ENCODE measurements around the gene THADA.

The THADA gene

DNA sequence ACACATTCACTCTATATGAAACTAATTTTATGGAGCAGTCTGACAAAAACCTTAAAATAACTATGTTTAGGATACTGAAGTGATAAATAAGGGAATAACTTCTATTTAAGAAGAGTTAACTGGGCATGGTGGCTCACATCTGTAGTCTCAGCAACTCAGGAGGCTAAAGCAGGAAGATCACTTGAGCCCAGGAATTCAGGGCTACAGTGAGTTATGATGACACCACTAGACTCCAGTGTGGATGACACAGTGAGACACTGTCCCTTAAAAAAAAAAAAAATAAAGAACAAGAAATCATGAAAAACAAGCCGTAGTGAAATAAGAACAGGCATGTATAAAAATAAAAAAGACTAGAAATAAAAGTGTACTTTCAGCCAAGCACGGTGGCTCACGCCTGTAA is 82.0 kb downstream of the THADA start:
- no peaks in the 10 kb centered on the region for H3K27me3 ChIP-seq (ENCODE audit: control insufficient read depth, insufficient read depth, low read length, poor library complexity, severe bottlenecking)
- H3K9me3 ChIP-seq (ENCODE audit: control insufficient read depth, low read length), result no peaks in the 10 kb centered on the region
- no peaks in the 10 kb centered on the region for H3K4me1 ChIP-seq (ENCODE audit: control insufficient read depth, insufficient read depth, low read length)
- 90 to 97% methylated on average over 3 of the region's 3 CpGs for WGBS, 2 experiments
- H3K4me3 ChIP-seq (ENCODE audit: insufficient read depth, low read depth, low read length), result no peak overlapping the region
- H3K27ac ChIP-seq (ENCODE audit: insufficient read depth, low read depth, low read length, poor library complexity, severe bottlenecking), result no peak overlapping the region
- H3K36me3 ChIP-seq (ENCODE audit: control insufficient read depth, insufficient read depth, low read length), result no peaks in the 10 kb centered on the region

DNA sequence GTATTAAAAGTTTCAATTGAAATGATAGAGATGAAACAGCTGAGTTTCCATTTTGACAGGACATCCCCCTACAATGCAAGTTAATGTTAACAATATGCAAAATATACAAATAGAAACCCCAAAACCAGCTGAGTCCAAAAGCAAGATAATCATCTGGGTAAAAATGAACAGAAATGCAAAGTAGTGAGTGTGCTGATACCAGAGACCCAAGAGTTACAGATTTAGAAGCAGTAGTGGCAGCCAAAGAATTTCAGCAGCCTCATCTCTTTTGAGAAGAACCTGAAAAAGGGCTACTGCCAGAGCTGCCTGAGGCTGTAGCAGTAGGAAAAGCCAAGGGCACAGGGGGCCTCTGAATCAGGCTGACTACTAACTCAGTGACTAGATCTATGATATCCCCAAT is 82.6 kb downstream of the THADA start:
- Histone ChIP-seq H3K27ac (ENCODE audit: insufficient read depth, low read depth, low read length, poor library complexity, severe bottlenecking) (no peak overlapping the region), H3K4me1 (ENCODE audit: control insufficient read depth, insufficient read depth, low read length) (no peaks in the 10 kb centered on the region), H3K4me3 (ENCODE audit: insufficient read depth, low read depth, low read length) (no peak overlapping the region), H3K9me3 (ENCODE audit: control insufficient read depth, low read length) (no peaks in the 10 kb centered on the region), H3K27me3 (ENCODE audit: control insufficient read depth, insufficient read depth, low read length, poor library complexity, severe bottlenecking) (no peaks in the 10 kb centered on the region), H3K36me3 (ENCODE audit: control insufficient read depth, insufficient read depth, low read length) (no peaks in the 10 kb centered on the region)

DNA sequence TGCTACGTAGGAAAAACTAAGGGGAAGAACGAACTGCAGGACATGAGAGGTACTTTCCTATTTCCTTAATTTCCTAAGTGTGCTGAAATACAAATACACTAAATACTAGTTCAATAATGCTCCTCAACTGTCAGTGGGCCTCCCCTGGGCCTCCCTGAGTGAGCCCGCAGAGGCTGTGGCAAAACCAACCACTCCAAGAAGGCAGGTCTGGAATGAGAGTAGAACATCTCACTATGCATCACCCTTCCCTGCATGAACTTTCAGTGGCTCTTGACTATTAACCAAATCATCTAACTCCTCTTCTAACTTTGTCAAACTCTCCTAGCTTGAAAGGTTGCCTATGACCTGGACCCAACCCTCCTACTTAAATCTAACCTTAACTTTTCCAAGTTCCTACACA is 84.6 kb downstream of the THADA start:
- Histone ChIP-seq H3K27me3 (ENCODE audit: control insufficient read depth, insufficient read depth, low read length, poor library complexity, severe bottlenecking) (no peaks in the 10 kb centered on the region), H3K9me3 (ENCODE audit: control insufficient read depth, low read length) (no peaks in the 10 kb centered on the region), H3K27ac (ENCODE audit: insufficient read depth, low read depth, low read length, poor library complexity, severe bottlenecking) (no peak overlapping the region), H3K4me3 (ENCODE audit: insufficient read depth, low read depth, low read length) (no peak overlapping the region), H3K36me3 (ENCODE audit: control insufficient read depth, insufficient read depth, low read length) (no peaks in the 10 kb centered on the region), H3K4me1 (ENCODE audit: control insufficient read depth, insufficient read depth, low read length) (no peaks in the 10 kb centered on the region)
- 96% methylated on average over 1 to 3 of the region's 3 CpGs for WGBS, 2 experiments

DNA sequence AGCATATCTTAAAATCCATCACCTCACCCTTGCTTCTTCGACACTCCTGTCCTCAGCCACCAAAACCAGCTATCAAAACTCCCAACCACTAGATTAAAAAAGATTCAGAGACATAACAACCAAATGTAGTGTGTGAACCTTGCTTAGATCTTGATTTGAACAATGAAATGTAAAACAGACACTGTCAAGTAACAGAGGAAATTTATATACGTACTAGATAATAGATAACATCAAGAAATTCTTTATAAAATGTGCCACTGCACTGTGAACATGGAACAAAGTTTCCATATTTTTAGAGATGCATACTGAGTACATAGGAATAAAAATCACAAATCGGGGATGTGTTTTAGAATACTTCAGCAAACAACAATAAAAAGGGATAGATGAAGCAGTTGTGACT is 86.0 kb downstream of the THADA start:
- H3K4me1 ChIP-seq (ENCODE audit: control insufficient read depth, insufficient read depth, low read length), result no peaks in the 10 kb centered on the region
- no peaks in the 10 kb centered on the region for H3K9me3 ChIP-seq (ENCODE audit: control insufficient read depth, low read length)
- no peak overlapping the region for H3K4me3 ChIP-seq (ENCODE audit: insufficient read depth, low read depth, low read length)
- no peak overlapping the region for H3K27ac ChIP-seq (ENCODE audit: insufficient read depth, low read depth, low read length, poor library complexity, severe bottlenecking)
- WGBS, 2 experiments, result 94 to 97% methylated on average over 2 of the region's 3 CpGs
- H3K27me3 ChIP-seq (ENCODE audit: control insufficient read depth, insufficient read depth, low read length, poor library complexity, severe bottlenecking), result no peaks in the 10 kb centered on the region
- no peaks in the 10 kb centered on the region for H3K36me3 ChIP-seq (ENCODE audit: control insufficient read depth, insufficient read depth, low read length)

DNA sequence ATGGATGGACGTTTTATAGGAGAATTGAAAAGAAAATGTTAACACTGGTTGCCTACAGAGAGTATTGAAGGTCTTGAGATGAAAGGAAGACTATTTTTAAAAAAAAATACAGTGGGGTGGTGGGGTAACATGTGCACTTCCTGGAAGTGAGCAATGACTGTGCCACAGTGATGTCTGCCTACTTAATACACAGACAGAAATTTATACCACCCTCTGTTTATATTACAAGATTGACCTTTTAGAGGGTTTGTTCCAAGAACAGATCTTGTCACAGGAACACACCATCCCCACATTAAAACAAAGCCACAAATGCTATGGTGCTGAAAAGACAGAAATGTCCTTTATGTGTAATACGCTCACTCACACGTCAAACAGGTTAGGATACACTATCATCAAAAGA is 87.6 kb downstream of the THADA start:
- H3K27me3 ChIP-seq (ENCODE audit: control insufficient read depth, insufficient read depth, low read length, poor library complexity, severe bottlenecking), result no peaks in the 10 kb centered on the region

DNA sequence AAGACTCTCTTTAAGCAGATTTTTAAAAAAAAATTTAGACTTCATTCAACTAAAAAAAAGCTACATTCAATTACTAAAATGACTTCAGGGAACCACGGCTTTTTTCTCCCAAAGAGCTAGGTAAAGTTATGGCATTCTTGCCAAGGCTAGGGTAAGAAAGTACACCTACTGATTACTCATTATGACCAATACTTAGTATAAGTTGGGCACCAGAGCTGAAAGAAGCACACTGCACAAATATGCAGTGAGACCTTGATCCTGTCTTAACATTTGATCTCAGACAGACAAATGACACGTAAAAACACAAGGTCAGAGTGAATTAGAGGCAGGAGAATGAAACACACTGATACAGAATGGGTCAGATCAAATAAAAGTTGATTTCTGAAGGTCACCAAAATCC is 88.7 kb downstream of the THADA start:
- WGBS, 2 experiments, result 84 to 96% methylated on average over 2 of the region's 2 CpGs

More for the DNA sequence above, 87.6 kb downstream of the THADA start:
- Histone ChIP-seq H3K36me3 (ENCODE audit: control insufficient read depth, insufficient read depth, low read length) (no peaks in the 10 kb centered on the region), H3K4me1 (ENCODE audit: control insufficient read depth, insufficient read depth, low read length) (no peaks in the 10 kb centered on the region), H3K4me3 (ENCODE audit: insufficient read depth, low read depth, low read length) (no peak overlapping the region), H3K9me3 (ENCODE audit: control insufficient read depth, low read length) (no peaks in the 10 kb centered on the region), H3K27ac (ENCODE audit: insufficient read depth, low read depth, low read length, poor library complexity, severe bottlenecking) (no peak overlapping the region)
- WGBS, 2 experiments, result 90 to 94% methylated on average over 3 of the region's 3 CpGs

DNA sequence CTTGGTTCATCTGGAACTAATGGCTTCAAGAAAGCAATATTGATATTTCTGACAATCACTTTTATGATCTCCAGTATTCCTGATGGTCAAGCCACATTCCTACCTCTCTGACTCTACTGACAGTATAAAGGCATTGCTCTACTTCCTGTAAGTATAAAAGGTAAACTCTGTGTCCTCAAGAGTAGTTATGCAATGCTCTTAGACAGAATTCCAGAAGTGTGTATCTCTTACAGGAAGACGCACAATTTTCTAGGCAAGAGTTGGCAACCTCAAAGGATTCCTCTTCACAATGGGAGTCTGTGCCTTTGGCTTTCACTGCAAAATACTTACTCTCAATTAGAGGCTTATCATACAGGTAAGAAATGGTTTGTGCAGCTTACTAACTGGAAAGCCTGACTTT is 100.1 kb downstream of the THADA start:
- Histone ChIP-seq H3K9me3 (ENCODE audit: control insufficient read depth, low read length) (no peaks in the 10 kb centered on the region), H3K4me1 (ENCODE audit: control insufficient read depth, insufficient read depth, low read length) (no peaks in the 10 kb centered on the region), H3K27me3 (ENCODE audit: control insufficient read depth, insufficient read depth, low read length, poor library complexity, severe bottlenecking) (no peaks in the 10 kb centered on the region), H3K27ac (ENCODE audit: insufficient read depth, low read depth, low read length, poor library complexity, severe bottlenecking) (no peak overlapping the region), H3K4me3 (ENCODE audit: insufficient read depth, low read depth, low read length) (no peak overlapping the region), H3K36me3 (ENCODE audit: control insufficient read depth, insufficient read depth, low read length) (no peaks in the 10 kb centered on the region)
- 100% methylated on average over 1 of the region's 1 CpG for WGBS, 2 experiments

More for the DNA sequence above, 88.7 kb downstream of the THADA start:
- no peak overlapping the region for H3K27ac ChIP-seq (ENCODE audit: insufficient read depth, low read depth, low read length, poor library complexity, severe bottlenecking)
- no peaks in the 10 kb centered on the region for H3K27me3 ChIP-seq (ENCODE audit: control insufficient read depth, insufficient read depth, low read length, poor library complexity, severe bottlenecking)
- no peaks in the 10 kb centered on the region for H3K9me3 ChIP-seq (ENCODE audit: control insufficient read depth, low read length)
- no peaks in the 10 kb centered on the region for H3K36me3 ChIP-seq (ENCODE audit: control insufficient read depth, insufficient read depth, low read length)
- no peak overlapping the region for H3K4me3 ChIP-seq (ENCODE audit: insufficient read depth, low read depth, low read length)
- H3K4me1 ChIP-seq (ENCODE audit: control insufficient read depth, insufficient read depth, low read length), result no peaks in the 10 kb centered on the region

DNA sequence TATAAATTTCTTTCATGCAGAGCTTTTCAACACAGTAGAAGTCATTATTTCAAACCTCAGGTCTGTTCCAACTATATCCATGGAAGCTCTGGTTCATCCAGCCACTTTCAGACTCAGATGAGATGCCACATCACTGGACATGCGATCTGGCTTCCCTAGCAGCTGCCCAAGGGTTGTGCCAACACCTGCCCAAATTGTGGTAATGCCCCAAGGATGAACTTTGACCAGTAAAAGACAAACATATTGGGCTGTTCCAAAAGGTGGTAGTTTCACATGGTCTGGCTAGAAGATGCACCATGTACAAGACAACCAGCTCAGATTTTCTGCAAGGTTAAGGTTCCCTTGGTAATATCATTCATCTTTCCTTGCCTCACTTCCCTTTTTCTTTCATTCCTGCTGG is 101.9 kb downstream of the THADA start:
- no peaks in the 10 kb centered on the region for H3K9me3 ChIP-seq (ENCODE audit: control insufficient read depth, low read length)
- H3K4me3 ChIP-seq (ENCODE audit: insufficient read depth, low read depth, low read length), result no peak overlapping the region
- 93 to 100% methylated on average over 1 of the region's 1 CpG for WGBS, 2 experiments

DNA sequence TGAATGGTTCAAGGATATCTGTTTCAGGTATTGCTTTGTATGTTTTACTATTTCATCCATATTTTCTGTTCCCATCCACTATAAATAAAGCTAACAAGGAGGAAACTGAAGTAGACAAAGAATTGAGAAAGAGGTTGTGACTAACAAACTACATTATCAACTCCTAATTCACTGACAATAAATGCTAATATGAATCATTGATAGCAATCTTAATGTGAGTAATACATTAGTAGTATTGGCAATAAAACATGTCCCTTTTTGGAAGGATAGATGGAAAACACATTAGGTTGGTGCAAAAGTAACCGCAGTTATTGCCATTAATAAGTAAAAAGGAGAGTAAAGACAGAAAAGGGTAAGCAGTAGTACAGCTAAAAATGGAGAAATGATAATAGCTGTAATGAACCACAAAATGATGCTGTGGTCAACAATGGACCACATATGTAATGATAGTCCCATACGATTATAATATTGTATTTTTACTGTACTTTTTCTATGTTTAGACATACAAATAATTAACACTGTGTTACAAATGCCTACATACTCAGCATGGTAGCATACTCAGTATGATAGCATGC is 104.7 kb downstream of the THADA start:
- no peaks in the 10 kb centered on the region for H3K36me3 ChIP-seq (ENCODE audit: control insufficient read depth, insufficient read depth, low read length)
- no peak overlapping the region for H3K4me3 ChIP-seq (ENCODE audit: insufficient read depth, low read depth, low read length)
- no peaks in the 10 kb centered on the region for H3K27me3 ChIP-seq (ENCODE audit: control insufficient read depth, insufficient read depth, low read length, poor library complexity, severe bottlenecking)
- H3K9me3 ChIP-seq (ENCODE audit: control insufficient read depth, low read length), result no peaks in the 10 kb centered on the region
- H3K27ac ChIP-seq (ENCODE audit: insufficient read depth, low read depth, low read length, poor library complexity, severe bottlenecking), result no peak overlapping the region
- H3K4me1 ChIP-seq (ENCODE audit: control insufficient read depth, insufficient read depth, low read length), result no peaks in the 10 kb centered on the region
- WGBS, 2 experiments, result 91 to 97% methylated on average over 1 of the region's 2 CpGs

More for the DNA sequence above, 101.9 kb downstream of the THADA start:
- H3K27ac ChIP-seq (ENCODE audit: insufficient read depth, low read depth, low read length, poor library complexity, severe bottlenecking), result no peak overlapping the region
- no peaks in the 10 kb centered on the region for H3K27me3 ChIP-seq (ENCODE audit: control insufficient read depth, insufficient read depth, low read length, poor library complexity, severe bottlenecking)
- H3K36me3 ChIP-seq (ENCODE audit: control insufficient read depth, insufficient read depth, low read length), result no peaks in the 10 kb centered on the region
- no peaks in the 10 kb centered on the region for H3K4me1 ChIP-seq (ENCODE audit: control insufficient read depth, insufficient read depth, low read length)

DNA sequence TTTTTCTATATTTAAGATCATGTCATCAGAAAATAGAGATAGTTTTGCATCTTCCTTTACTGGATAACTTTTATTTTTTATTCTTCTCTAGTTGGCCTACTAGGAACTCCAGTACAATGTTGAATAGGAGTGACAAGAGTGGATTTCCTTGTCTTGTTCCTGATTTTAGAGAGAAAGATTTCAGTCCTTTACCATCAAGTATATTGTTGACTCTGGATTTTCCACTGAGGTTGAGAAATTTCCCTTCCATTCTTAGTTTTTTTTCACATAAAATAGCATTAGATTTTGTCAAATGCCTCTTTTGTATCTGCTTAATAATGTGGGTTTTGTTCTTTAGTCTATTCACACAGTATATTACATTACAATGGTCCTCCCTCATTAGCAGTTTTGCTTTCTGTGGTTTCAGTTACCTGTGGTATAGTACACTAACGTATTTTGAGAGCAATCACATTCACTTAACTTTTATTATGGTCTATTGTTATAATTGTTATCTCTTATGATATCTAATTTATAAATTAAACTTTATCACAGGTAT is 105.5 kb downstream of the THADA start:
- Histone ChIP-seq H3K27ac (ENCODE audit: insufficient read depth, low read depth, low read length, poor library complexity, severe bottlenecking) (no peak overlapping the region), H3K36me3 (ENCODE audit: control insufficient read depth, insufficient read depth, low read length) (no peaks in the 10 kb centered on the region), H3K4me3 (ENCODE audit: insufficient read depth, low read depth, low read length) (no peak overlapping the region), H3K9me3 (ENCODE audit: control insufficient read depth, low read length) (no peaks in the 10 kb centered on the region), H3K27me3 (ENCODE audit: control insufficient read depth, insufficient read depth, low read length, poor library complexity, severe bottlenecking) (no peaks in the 10 kb centered on the region), H3K4me1 (ENCODE audit: control insufficient read depth, insufficient read depth, low read length) (no peaks in the 10 kb centered on the region)
- no CpG with 5 or more reads among the region's 1 CpG for WGBS, 2 experiments

DNA sequence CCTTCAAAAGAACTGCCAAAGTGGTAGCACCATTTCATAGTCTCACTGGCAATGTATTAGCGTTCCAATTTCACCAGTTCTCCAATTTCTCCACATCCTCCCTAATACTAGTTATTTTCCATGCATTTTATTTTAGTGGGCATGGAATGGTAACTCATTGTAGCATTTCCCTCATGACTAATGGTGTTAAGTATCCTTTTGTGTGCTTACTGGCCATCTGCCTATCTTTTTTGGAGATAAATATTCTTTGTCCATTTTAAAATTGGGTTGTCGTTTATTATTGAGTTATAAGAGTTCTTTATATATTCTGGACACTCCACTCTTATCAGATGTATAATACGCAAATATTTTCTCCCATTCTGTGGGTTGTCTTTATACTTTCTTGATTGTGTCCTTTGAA is 107.1 kb downstream of the THADA start:
- Histone ChIP-seq H3K4me1 (ENCODE audit: control insufficient read depth, insufficient read depth, low read length) (no peaks in the 10 kb centered on the region), H3K27me3 (ENCODE audit: control insufficient read depth, insufficient read depth, low read length, poor library complexity, severe bottlenecking) (no peaks in the 10 kb centered on the region), H3K4me3 (ENCODE audit: insufficient read depth, low read depth, low read length) (no peak overlapping the region), H3K9me3 (ENCODE audit: control insufficient read depth, low read length) (no peaks in the 10 kb centered on the region), H3K36me3 (ENCODE audit: control insufficient read depth, insufficient read depth, low read length) (no peaks in the 10 kb centered on the region), H3K27ac (ENCODE audit: insufficient read depth, low read depth, low read length, poor library complexity, severe bottlenecking) (no peak overlapping the region)
- 92 to 100% methylated on average over 1 to 3 of the region's 3 CpGs for WGBS, 2 experiments
